GM13976 (cell line): ENCODE measurements around the gene SIRT6.

ENCODE experiments used
- DNase-seq: peaks from one replicate; pipeline ENCODE4 v3.0.0; 2012; ENCODE audit warnings: low spot score
- CTCF ChIP-seq: IDR thresholded peaks from 2 replicates; pipeline ENCODE4 v1.5.1; 2012; ENCODE audit warnings: borderline replicate concordance, mild to moderate bottlenecking; ENCODE audit not compliant: insufficient read depth; ENCODE audit errors: extremely low read depth, missing control alignments, control extremely low read depth
- in situ Hi-C: fragments of 300-500 bp; cut with MboI; formaldehyde crosslinking; loops from one replicate; pipeline ENCODE4 v1.12.0; 2022; ENCODE audit warnings: low sequenced_read_pairs, mixed read lengths, inconsistent platforms; ENCODE audit not compliant: unreplicated experiment

SIRT6 gene

GRCh38 chr19:4174213-4174894, 8.0 kb downstream of the SIRT6 start:
- no peak for DNase-seq
- no peak for TF ChIP-seq CTCF
- in situ Hi-C loops = no loop called here

- no peak for TF ChIP-seq CTCF
- DNase-seq = no peak
- in situ Hi-C loops = no loop called here
Measured at GRCh38 chr19:4173479-4174212, 8.7 kb downstream of the SIRT6 start.

- in situ Hi-C loops = no loop called here
- DNase-seq = peak; percentile 76
- TF ChIP-seq CTCF = no peak
Measured at GRCh38 chr19:4172861-4173473, 9.4 kb downstream of the SIRT6 start.

- DNase-seq = no peak
- in situ Hi-C loops = no loop called here
- no peak for TF ChIP-seq CTCF
Measured at GRCh38 chr19:4171676-4172075, 10.7 kb downstream of the SIRT6 start.

- DNase-seq = no peak
Measured at GRCh38 chr19:4164262-4164661, 18.1 kb downstream of the SIRT6 start.

More at GRCh38 chr19:4164262-4164661, 18.1 kb downstream of the SIRT6 start:
- TF ChIP-seq CTCF = no peak
- in situ Hi-C loops = no loop called here
